PC-9 (cell line): ENCODE measurements around the gene RSPH1. TPM values are rescaled to one million over a fixed set of nuclear protein-coding genes. Genes with fewer than 3 reads are reported as not detected.

Experiments
- BruUV-seq: library from RNA; stranded (reverse); fragments of 400-500 nt; replicated peaks from 2 replicates; lab custom pipeline; 2021; lab: Mats Ljungman, UMichigan
- CTCF ChIA-PET: fragments of 300-600 bp; sonication (Branson Sonifier 250); formaldehyde crosslinking; loops from one replicate; lab custom pipeline; 2022; ENCODE audit warnings: antibody characterized with exemption; lab: Charles Lee
- POLR2A ChIA-PET: fragments of 300-600 bp; sonication (Branson Sonifier 250); formaldehyde crosslinking; loops from one replicate; lab custom pipeline; 2022; ENCODE audit warnings: antibody characterized with exemption; ENCODE audit not compliant: unreplicated experiment; lab: Charles Lee
- DNase-seq, 2 experiments: peaks; one replicate each; pipeline versions ENCODE4 v3.0.0 to v3.0.0-alpha.2; 2015 to 2022; ENCODE audit warnings: mixed read lengths in 1 of 2
- H2AFZ ChIP-seq: fragments of 200-600 bp; sonication (generic); 2 replicates; pipeline ENCODE4 v1.8.1; 2017; ENCODE audit warnings: antibody characterized with exemption
- H3F3A ChIP-seq: fragments of 200-600 bp; sonication (generic); 2 replicates; pipeline ENCODE4 v1.8.1; 2017; ENCODE audit warnings: antibody characterized with exemption, mild to moderate bottlenecking, low read depth; ENCODE audit not compliant: insufficient read depth
- H3K27ac ChIP-seq: fragments of 200-600 bp; sonication (generic); 2 replicates; pipeline ENCODE4 v1.6.1; 2016; ENCODE audit warnings: mixed run types
- H3K27me3 ChIP-seq: fragments of 200-600 bp; sonication (generic); 2 replicates; pipeline ENCODE4 v1.6.1; 2016; ENCODE audit warnings: low read depth, mixed run types; ENCODE audit not compliant: insufficient read depth
- H3K36me3 ChIP-seq: fragments of 200-600 bp; sonication (generic); 2 replicates; pipeline ENCODE4 v1.6.1; 2016; ENCODE audit warnings: low read depth, mixed run types
- H3K4me1 ChIP-seq: fragments of 200-600 bp; sonication (generic); replicated peaks from 2 replicates; pipeline ENCODE4 v1.6.1; 2016; ENCODE audit warnings: mixed run types; ENCODE audit not compliant: insufficient read depth
- H3K4me2 ChIP-seq: fragments of 200-600 bp; sonication (generic); 2 replicates; pipeline ENCODE4 v1.6.1; 2017; ENCODE audit warnings: mixed run types
- H3K4me3 ChIP-seq: fragments of 200-600 bp; sonication (generic); 2 replicates; pipeline ENCODE4 v1.6.1; 2016; ENCODE audit warnings: mixed run types
- H3K79me2 ChIP-seq: fragments of 200-600 bp; sonication (generic); 2 replicates; pipeline ENCODE4 v1.6.1; 2017; ENCODE audit warnings: low read depth, mixed run types
- H3K9me2 ChIP-seq: fragments of 200-600 bp; sonication (generic); 2 replicates; pipeline ENCODE4 v1.8.1; 2017; ENCODE audit warnings: mild to moderate bottlenecking; ENCODE audit not compliant: insufficient read depth
- H3K9me3 ChIP-seq: fragments of 200-600 bp; sonication (generic); 2 replicates; pipeline ENCODE4 v1.8.1; 2016; ENCODE audit warnings: low read depth; ENCODE audit not compliant: insufficient read depth
- H4K20me1 ChIP-seq: fragments of 200-600 bp; sonication (generic); 2 replicates; pipeline ENCODE4 v1.8.1; 2017; ENCODE audit not compliant: insufficient read depth
- EZH2 ChIP-seq: fragments of 200-600 bp; sonication (generic); IDR thresholded peaks from 2 replicates; pipeline ENCODE4 v1.8.0; 2017; ENCODE audit warnings: antibody characterized with exemption, low read depth
- intact Hi-C: fragments of 100-400 bp; cut with micrococcal nuclease; formaldehyde crosslinking; loops from one replicate; pipeline ENCODE4 v1.10.0; 2022; ENCODE audit not compliant: unreplicated experiment
- total RNA-seq: library from RNA; stranded (reverse); gene quantifications from 2 replicates; pipeline ENCODE4 v1.2.3, GENCODE V29; 2021
- TF ChIP-seq, protein P1 (sequence below): fragments of 200-600 bp; sonication (generic); conservative IDR thresholded peaks from 2 replicates; pipeline ENCODE4 v1.6.1; 2017; ENCODE audit warnings: mixed run types, antibody characterized with exemption, mild to moderate bottlenecking, moderate library complexity

Gene RSPH1
- total RNA-seq, 1 experiment from 2014 or later = 8.0 TPM

- CTCF ChIA-PET = no interaction called here
Measured at GRCh38 chr21:42461881-42462877, 33.8 kb downstream of the RSPH1 start.

DNA sequence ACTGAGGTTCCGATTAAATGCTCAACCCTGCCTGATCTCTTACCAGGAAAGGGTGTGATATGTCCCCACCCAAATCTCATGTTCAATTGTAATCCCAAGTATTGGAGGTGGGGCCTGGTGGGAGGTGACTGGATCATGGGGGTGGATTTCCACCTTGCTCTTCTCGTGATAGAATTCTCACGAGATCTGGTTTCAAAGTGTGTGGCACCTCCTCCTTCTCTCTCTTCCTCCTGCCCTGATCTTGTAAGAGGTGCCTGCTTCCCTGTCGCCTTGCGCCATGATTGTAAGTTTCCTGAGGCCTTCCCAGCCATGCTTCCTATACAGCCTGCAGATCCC, 34.9 kb downstream of the RSPH1 start:
- Histone ChIP-seq H3K79me2 (no peaks in the 10 kb centered on the region), H3K4me3 (no peak overlapping the region), H3K27ac (no peak overlapping the region), H3K4me2 (no peak overlapping the region), H3K27me3 (no peaks in the 10 kb centered on the region), H4K20me1 (no peaks in the 10 kb centered on the region), H3K36me3 (no peaks in the 10 kb centered on the region), H3K9me2 (no peaks in the 10 kb centered on the region), H3F3A (no peaks in the 10 kb centered on the region; the same call in 1 of the 2 replicates), H3K4me1 (peaks cover 22% of the 10 kb centered on the region), H3K9me3 (no peaks in the 10 kb centered on the region), H2AFZ (no peak overlapping the region)
- ChIA-PET CTCF (no interaction called here), POLR2A (no interaction called here)
- intact Hi-C loops = no loop called here
- TF ChIP-seq EZH2 = no peak
- TF ChIP-seq, protein P1, sequence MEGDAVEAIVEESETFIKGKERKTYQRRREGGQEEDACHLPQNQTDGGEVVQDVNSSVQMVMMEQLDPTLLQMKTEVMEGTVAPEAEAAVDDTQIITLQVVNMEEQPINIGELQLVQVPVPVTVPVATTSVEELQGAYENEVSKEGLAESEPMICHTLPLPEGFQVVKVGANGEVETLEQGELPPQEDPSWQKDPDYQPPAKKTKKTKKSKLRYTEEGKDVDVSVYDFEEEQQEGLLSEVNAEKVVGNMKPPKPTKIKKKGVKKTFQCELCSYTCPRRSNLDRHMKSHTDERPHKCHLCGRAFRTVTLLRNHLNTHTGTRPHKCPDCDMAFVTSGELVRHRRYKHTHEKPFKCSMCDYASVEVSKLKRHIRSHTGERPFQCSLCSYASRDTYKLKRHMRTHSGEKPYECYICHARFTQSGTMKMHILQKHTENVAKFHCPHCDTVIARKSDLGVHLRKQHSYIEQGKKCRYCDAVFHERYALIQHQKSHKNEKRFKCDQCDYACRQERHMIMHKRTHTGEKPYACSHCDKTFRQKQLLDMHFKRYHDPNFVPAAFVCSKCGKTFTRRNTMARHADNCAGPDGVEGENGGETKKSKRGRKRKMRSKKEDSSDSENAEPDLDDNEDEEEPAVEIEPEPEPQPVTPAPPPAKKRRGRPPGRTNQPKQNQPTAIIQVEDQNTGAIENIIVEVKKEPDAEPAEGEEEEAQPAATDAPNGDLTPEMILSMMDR = no peak
- no TSS peak for BruUV-seq
- DNase-seq = no peak

More at GRCh38 chr21:42461881-42462877, 33.8 kb downstream of the RSPH1 start:
- POLR2A ChIA-PET = no interaction called here
- H3K4me2 ChIP-seq = no peak overlapping the region
- H3K4me3 ChIP-seq = no peak overlapping the region
- no peaks in the 10 kb centered on the region for H3K27me3 ChIP-seq
- no peaks in the 10 kb centered on the region for H3K9me2 ChIP-seq
- peaks cover 6% of the 10 kb centered on the region; the same call in 1 of the 2 replicates for H3F3A ChIP-seq
- no TSS peak for BruUV-seq
- TF ChIP-seq EZH2 = no peak
- TF ChIP-seq, protein P1 = no peak
- no peaks in the 10 kb centered on the region for H3K79me2 ChIP-seq
- intact Hi-C loops = no loop called here
- no peak overlapping the region for H2AFZ ChIP-seq
- no peaks in the 10 kb centered on the region for H3K36me3 ChIP-seq
- no peaks in the 10 kb centered on the region for H3K9me3 ChIP-seq
- H3K4me1 ChIP-seq = peaks cover 29% of the 10 kb centered on the region
- DNase-seq = no peak
- H4K20me1 ChIP-seq = no peaks in the 10 kb centered on the region
- H3K27ac ChIP-seq = no peak overlapping the region

GRCh38 chr21:42460391-42461184, 35.4 kb downstream of the RSPH1 start:
- no peak for TF ChIP-seq EZH2
- TF ChIP-seq, protein P1 = no peak
- POLR2A ChIA-PET = no interaction called here
- Histone ChIP-seq H4K20me1 (no peaks in the 10 kb centered on the region), H3K9me3 (no peaks in the 10 kb centered on the region), H3K36me3 (no peaks in the 10 kb centered on the region), H3K4me1 (peaks cover 18% of the 10 kb centered on the region), H3K4me2 (no peak overlapping the region), H3F3A (no peaks in the 10 kb centered on the region; the same call in 1 of the 2 replicates), H3K27ac (no peak overlapping the region), H2AFZ (no peak overlapping the region), H3K9me2 (no peaks in the 10 kb centered on the region), H3K79me2 (no peaks in the 10 kb centered on the region), H3K27me3 (no peaks in the 10 kb centered on the region), H3K4me3 (no peak overlapping the region)
- DNase-seq = peak; percentile 32 to 63
- no TSS peak for BruUV-seq
- intact Hi-C loops = no loop called here
- CTCF ChIA-PET = no interaction called here
